Gastroesophageal sphincter (tissue), 4 donors: Measurements from ENCODE around the gene MILR1. TPM values are rescaled to one million over a fixed set of nuclear protein-coding genes. Genes with fewer than 3 reads are reported as not detected.

ENCODE experiments used
- ATAC-seq: fragments of 150-250 bp; one replicate; pipeline ENCODE4 v1.9.1; 2016; ENCODE audit warnings: mild to moderate bottlenecking, moderate library complexity
- H3K27ac ChIP-seq, 4 donors: fragments of 200-600 bp; sonication (generic) in 3 of 4; 1 replicate in 3 of 4; 2 replicates in 1 of 4; pipeline ENCODE4 v1.5.1; 2016 to 2019
- H3K27me3 ChIP-seq: fragments of 200-600 bp; sonication (generic); one replicate; pipeline ENCODE4 v1.5.1; 2019
- H3K36me3 ChIP-seq, 2 donors: fragments of 200-600 bp; sonication (generic); one replicate each; pipeline ENCODE4 v1.5.1; 2019; ENCODE audit warnings: control low read depth in 1 of 2
- H3K4me1 ChIP-seq, 3 donors: fragments of 200-600 bp; sonication (generic); 1 replicate in 2 of 3; 2 replicates in 1 of 3; pipeline ENCODE4 v1.5.1; 2016 to 2019; ENCODE audit warnings: control low read depth in 2 of 3
- H3K4me3 ChIP-seq, 2 donors: fragments of 200-600 bp; sonication (generic); one replicate each; pipeline ENCODE4 v1.5.1; 2019; ENCODE audit warnings: mild to moderate bottlenecking in 1 of 2, moderate library complexity in 1 of 2
- H3K9me3 ChIP-seq, 3 donors: fragments of 200-600 bp; sonication (generic); one replicate each; pipeline ENCODE4 v1.5.1; 2017 to 2019; ENCODE audit warnings: control low read depth in 2 of 3
- EP300 ChIP-seq: sonication (generic); formaldehyde crosslinking; IDR thresholded peaks from one replicate; pipeline ENCODE4 v1.6.1; 2017; ENCODE audit warnings: antibody characterized with exemption, mild to moderate bottlenecking
- POLR2A ChIP-seq, 2 donors: fragments of 450-650 bp; IDR thresholded peaks; one replicate each; pipeline ENCODE4 v1.6.1; 2017; ENCODE audit warnings: antibody characterized with exemption in 2 of 2, mild to moderate bottlenecking in 2 of 2, moderate library complexity in 1 of 2
- POLR2AphosphoS5 ChIP-seq: sonication (generic); formaldehyde crosslinking; IDR thresholded peaks from one replicate; pipeline ENCODE4 v1.6.1; 2017; ENCODE audit warnings: antibody characterized with exemption
- WGBS, 2 donors: methylation state at CpG; one replicate each; pipeline ENCODE4 v1.1.5; 2018; ENCODE audit warnings: low coverage in 1 of 2; 5-methylcytosine and 5-hydroxymethylcytosine counted together
- total RNA-seq, 4 donors: library from RNA; depleted of rRNA; stranded (reverse); fragments of >200 nt; gene quantifications; one replicate each; pipeline ENCODE4 v1.1.0, GENCODE V29; 2016
- TF ChIP-seq, protein P1 (sequence below), 4 experiments: fragments of 200-600 bp in 2 of 4; fragments of 450-650 bp in 2 of 4; sonication (generic) in 1 of 4; IDR thresholded peaks; one replicate each; pipeline ENCODE4 v1.5.1; 2017 to 2019; ENCODE audit warnings: antibody characterized with exemption in 4 of 4, mild to moderate bottlenecking in 2 of 4, moderate library complexity in 2 of 4

Gene MILR1, protein sequence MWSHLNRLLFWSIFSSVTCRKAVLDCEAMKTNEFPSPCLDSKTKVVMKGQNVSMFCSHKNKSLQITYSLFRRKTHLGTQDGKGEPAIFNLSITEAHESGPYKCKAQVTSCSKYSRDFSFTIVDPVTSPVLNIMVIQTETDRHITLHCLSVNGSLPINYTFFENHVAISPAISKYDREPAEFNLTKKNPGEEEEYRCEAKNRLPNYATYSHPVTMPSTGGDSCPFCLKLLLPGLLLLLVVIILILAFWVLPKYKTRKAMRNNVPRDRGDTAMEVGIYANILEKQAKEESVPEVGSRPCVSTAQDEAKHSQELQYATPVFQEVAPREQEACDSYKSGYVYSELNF
- 10 to 100 TPM in 1 of 4 donors, 1 to 10 TPM in 2, not detected in 1; 3.5 to 10.1 (median 7.3) TPM for total RNA-seq

DNA sequence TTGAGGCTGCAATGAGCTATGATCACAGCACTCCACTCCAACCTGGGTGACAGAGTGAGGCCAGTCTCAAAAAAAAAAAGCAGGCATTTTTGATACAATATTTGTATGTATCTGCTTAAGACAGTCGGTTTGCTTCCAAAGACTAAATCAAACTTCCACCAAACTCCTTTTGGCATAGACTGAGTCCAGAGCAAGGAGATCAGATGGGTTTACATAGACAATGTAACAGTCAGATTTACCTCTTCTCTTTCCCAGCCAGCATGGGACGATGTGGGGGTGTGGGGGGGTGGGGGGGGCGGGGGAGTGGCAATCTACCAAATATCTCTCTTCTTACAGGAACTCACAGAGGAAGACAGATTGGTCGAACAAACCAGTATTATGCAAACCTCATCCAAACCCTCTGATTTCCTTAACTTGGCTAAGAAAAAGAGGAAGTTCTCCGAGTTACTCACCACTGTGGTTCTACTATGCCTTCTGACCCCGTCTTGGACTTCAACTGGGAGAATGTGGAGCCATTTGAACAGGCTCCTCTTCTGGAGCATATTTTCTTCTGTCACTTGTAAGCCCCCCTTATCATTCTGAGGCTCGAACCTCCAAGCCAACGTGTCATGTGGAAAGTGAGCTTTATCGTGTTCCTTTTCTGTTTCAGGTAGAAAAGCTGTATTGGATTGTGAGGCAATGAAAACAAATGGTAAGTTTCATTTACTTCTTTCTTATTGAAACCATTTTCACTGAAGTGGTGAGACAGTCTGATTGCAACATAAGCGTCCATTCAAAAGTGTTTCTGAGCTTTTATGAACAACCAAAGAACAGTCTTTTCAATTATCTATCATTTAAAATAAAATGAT lies at the start of gene MILR1:
TSS of gene MILR1 (plus strand) at position 451 of the 848 bp plus-strand sequence. CDS start at position 505, 54 bp downstream.
- Histone ChIP-seq H3K27ac (peak within 1 kb of the TSS in 3 of 4 donors; percentile 57 to 66 (median 61)), H3K4me1 (peaks cover 0 to 7% (median 0%) of the 10 kb centered on the region in 3 donors), H3K36me3 (no peaks in the 10 kb centered on the region), H3K27me3 (no peaks in the 10 kb centered on the region), H3K9me3 (no peaks in the 10 kb centered on the region), H3K4me3 (no peak within 1 kb of the TSS)
- TF ChIP-seq POLR2A (IDR thresholded peaks at IDR 0.05) = no peak
- WGBS, 2 donors = 35 to 43% methylated on average over 4 to 8 of the region's 10 CpGs
- peak; percentile 96 for ATAC-seq

DNA sequence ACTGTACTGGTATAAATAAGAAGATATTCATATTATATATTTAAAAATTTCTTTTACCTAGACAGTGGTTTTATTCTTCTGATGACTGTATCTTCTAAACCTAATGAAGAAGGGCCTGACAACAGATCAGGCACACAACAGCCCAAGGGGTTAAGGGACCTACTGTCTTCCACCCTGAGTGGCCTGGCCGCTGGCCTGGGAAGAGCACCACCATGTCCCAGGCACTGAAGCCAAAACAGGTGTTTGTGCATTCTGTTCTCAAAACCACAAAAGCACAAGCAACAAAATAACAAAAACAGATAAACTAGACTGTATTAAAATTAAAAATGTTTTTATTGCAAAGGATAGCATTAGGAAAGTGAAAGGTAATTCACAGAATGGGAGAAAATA lies 49.2 kb upstream of the MILR1 start:
- Histone ChIP-seq H3K4me1 (no peaks in the 10 kb centered on the region), H3K36me3 (no peaks in the 10 kb centered on the region), H3K27me3 (no peaks in the 10 kb centered on the region), H3K4me3 (no peak overlapping the region), H3K27ac (no peak overlapping the region), H3K9me3 (no peaks in the 10 kb centered on the region)
- TF ChIP-seq, protein P1, sequence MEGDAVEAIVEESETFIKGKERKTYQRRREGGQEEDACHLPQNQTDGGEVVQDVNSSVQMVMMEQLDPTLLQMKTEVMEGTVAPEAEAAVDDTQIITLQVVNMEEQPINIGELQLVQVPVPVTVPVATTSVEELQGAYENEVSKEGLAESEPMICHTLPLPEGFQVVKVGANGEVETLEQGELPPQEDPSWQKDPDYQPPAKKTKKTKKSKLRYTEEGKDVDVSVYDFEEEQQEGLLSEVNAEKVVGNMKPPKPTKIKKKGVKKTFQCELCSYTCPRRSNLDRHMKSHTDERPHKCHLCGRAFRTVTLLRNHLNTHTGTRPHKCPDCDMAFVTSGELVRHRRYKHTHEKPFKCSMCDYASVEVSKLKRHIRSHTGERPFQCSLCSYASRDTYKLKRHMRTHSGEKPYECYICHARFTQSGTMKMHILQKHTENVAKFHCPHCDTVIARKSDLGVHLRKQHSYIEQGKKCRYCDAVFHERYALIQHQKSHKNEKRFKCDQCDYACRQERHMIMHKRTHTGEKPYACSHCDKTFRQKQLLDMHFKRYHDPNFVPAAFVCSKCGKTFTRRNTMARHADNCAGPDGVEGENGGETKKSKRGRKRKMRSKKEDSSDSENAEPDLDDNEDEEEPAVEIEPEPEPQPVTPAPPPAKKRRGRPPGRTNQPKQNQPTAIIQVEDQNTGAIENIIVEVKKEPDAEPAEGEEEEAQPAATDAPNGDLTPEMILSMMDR (IDR thresholded peaks at IDR 0.05) = no peak
- no peak for ATAC-seq
- 83 to 89% methylated on average over 1 of the region's 1 CpG for WGBS, 2 donors

DNA sequence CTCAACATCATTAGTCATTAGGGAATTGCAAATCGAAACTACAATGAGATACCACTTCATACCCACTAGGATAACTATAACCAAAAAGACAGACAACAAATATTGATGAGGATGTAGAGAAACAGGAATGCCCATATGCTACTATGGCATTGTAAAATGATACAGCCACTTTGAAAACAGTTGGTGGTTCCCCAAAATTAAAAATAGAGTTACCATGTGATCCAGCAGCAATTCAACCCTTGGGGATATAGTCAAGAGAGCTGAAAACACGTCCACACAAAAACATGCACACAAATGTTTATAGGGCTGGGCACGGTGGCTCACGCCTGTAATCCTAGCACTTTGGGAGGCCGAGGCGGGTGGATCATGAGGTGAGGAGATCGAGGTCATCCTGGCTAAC lies 48.3 kb upstream of the MILR1 start:
- no peak overlapping the region for H3K4me3 ChIP-seq
- H3K36me3 ChIP-seq = no peaks in the 10 kb centered on the region
- H3K27me3 ChIP-seq = no peaks in the 10 kb centered on the region
- H3K9me3 ChIP-seq = no peaks in the 10 kb centered on the region
- 59 to 80% methylated on average over 5 to 7 of the region's 7 CpGs for WGBS, 2 donors
- H3K4me1 ChIP-seq = no peaks in the 10 kb centered on the region
- no peak for ATAC-seq
- TF ChIP-seq EP300 (no peak), POLR2AphosphoS5 (no peak), POLR2A (IDR thresholded peaks at IDR 0.05) (no peak)
- TF ChIP-seq, protein P1 (IDR thresholded peaks at IDR 0.05) = no peak
- no peak overlapping the region for H3K27ac ChIP-seq

DNA sequence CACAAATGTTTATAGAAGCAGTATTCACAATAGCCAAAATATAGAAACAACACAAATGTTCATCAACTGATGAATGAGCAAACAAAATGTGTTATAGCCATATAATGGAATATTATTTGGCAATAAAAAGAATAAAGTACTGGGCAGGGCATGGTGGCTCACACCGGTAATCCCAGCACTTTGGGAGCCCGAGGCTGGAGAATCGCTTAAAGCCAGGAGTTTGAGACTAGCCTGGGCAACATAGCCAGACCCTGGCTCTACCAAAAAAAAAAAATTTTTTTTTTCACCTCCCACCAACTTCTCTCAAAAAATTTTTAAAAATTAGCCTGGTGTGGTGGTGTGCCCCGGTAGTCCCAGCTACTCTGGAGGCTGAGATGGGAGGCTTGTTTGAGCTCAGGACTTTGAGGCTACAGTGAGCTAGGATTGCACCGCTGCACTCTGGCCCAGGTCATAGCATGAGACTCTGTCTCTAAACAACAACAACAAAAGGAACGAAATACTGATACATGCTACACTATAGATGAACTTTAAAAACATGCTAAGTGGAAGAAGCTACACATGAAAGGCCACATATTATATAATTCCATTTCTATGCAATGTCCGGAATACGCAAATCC lies 47.6 kb upstream of the MILR1 start:
- H3K4me3 ChIP-seq = no peak overlapping the region
- H3K36me3 ChIP-seq = no peaks in the 10 kb centered on the region
- WGBS, 2 donors = 77 to 82% methylated on average over 6 of the region's 8 CpGs
- no peak overlapping the region for H3K27ac ChIP-seq
- H3K27me3 ChIP-seq = no peaks in the 10 kb centered on the region
- TF ChIP-seq POLR2AphosphoS5 = no peak
- TF ChIP-seq EP300 = no peak
- TF ChIP-seq, protein P1 (IDR thresholded peaks at IDR 0.05) = no peak
- no peak for TF ChIP-seq POLR2A (IDR thresholded peaks at IDR 0.05)
- H3K4me1 ChIP-seq = no peaks in the 10 kb centered on the region
- ATAC-seq = no peak
- H3K9me3 ChIP-seq = no peaks in the 10 kb centered on the region

DNA sequence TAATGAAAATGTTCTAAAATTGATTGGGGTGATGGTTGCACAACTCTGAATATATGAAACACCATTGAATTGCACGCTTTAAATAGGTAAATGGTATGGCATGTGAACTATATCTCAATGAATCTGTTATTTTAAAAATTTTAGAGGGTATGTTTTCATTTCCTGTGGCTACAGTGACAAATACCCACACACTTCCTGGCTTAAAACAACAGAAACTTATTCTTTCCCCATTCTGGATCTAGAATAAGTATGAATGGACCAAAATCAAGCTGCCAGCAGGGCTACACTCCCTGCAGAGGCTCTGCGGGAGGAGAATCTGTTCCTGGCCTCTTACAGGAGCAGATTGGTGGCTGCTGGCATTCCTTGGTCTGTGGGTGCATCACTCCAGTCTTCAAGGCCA lies 47.0 kb upstream of the MILR1 start:
- no peak overlapping the region for H3K4me3 ChIP-seq
- 78 to 87% methylated on average over 2 of the region's 2 CpGs for WGBS, 2 donors
- no peaks in the 10 kb centered on the region for H3K36me3 ChIP-seq
- ATAC-seq = no peak
- H3K4me1 ChIP-seq = no peaks in the 10 kb centered on the region
- no peaks in the 10 kb centered on the region for H3K9me3 ChIP-seq
- H3K27me3 ChIP-seq = no peaks in the 10 kb centered on the region
- H3K27ac ChIP-seq = no peak overlapping the region
- TF ChIP-seq POLR2A (IDR thresholded peaks at IDR 0.05) (no peak), POLR2AphosphoS5 (no peak), EP300 (no peak)
- TF ChIP-seq, protein P1 (IDR thresholded peaks at IDR 0.05) = no peak
